DOHH2 (cell line): ENCODE results near the gene GCH1.

Source experiments
- EZH2phosphoT487 ChIP-seq: fragments of 200-600 bp; sonication (generic); IDR thresholded peaks from 2 replicates; pipeline ENCODE4 v1.6.1; 2017; ENCODE audit warnings: borderline replicate concordance, mild to moderate bottlenecking, antibody characterized with exemption, low read length, moderate library complexity, mixed read lengths
- TF ChIP-seq, protein P1 (sequence below): fragments of 200-600 bp; sonication (generic); IDR thresholded peaks from one replicate; pipeline ENCODE4 v1.5.1; 2014; ENCODE audit warnings: antibody characterized with exemption, mild to moderate bottlenecking, low read depth, low read length; ENCODE audit not compliant: poor library complexity, severe bottlenecking

DNA sequence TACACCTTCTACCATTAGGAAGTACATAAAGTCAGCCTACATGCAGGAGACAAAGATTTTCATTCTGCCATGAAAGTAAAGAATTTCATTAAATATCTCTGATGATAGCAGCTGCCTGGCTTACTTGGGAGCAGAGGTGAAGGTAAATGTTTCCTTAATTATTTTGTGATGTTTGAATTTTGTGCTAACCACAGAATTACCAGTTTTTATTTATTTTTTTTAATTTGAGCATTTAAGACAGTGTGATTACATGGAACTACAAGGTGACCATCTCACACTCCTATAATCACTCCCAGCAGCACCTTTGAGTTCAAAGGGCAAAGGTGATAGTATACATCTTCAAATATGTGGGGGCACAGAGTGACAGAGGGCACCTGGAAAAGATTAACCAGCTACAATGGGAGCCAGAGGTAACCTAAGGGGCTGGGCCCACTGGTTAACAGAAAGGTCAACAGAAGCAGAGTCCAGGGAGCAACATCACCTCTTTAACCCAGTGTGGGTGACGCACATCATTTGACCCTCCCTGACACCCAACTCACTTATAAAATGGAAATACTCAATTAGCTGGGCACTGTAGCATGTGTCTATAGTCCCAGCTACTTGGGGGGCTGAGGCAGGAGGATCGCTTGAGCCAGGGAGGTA lies 65.0 kb downstream of the GCH1 start:
- TF ChIP-seq, protein P1, sequence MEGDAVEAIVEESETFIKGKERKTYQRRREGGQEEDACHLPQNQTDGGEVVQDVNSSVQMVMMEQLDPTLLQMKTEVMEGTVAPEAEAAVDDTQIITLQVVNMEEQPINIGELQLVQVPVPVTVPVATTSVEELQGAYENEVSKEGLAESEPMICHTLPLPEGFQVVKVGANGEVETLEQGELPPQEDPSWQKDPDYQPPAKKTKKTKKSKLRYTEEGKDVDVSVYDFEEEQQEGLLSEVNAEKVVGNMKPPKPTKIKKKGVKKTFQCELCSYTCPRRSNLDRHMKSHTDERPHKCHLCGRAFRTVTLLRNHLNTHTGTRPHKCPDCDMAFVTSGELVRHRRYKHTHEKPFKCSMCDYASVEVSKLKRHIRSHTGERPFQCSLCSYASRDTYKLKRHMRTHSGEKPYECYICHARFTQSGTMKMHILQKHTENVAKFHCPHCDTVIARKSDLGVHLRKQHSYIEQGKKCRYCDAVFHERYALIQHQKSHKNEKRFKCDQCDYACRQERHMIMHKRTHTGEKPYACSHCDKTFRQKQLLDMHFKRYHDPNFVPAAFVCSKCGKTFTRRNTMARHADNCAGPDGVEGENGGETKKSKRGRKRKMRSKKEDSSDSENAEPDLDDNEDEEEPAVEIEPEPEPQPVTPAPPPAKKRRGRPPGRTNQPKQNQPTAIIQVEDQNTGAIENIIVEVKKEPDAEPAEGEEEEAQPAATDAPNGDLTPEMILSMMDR = no peak
- no peak for TF ChIP-seq EZH2phosphoT487
